Activated CD4-positive, alpha-beta T cell treated with anti-CD3 and anti-CD28 coated beads, Interleukin-2, amount 10 ng/mL, durations not matched to agents 7 days and 5 days (primary cell): ENCODE results near the gene PYCARD. TPM values are rescaled to one million over a fixed set of nuclear protein-coding genes. Genes with fewer than 3 reads are reported as not detected.
A peak's percentile ranks its signal among the peaks of the same experiment; 100 is the strongest.

Experiments used
- CTCF ChIA-PET: fragments of 350-600 bp; sonication (Branson Sonifier 250); formaldehyde crosslinking; loops from one replicate; lab custom pipeline; 2021; ENCODE audit warnings: antibody characterized with exemption; lab: Charles Lee
- POLR2A ChIA-PET: fragments of 350-600 bp; sonication (Branson Sonifier 250); formaldehyde crosslinking; loops from one replicate; lab custom pipeline; 2021; ENCODE audit warnings: antibody characterized with exemption; lab: Charles Lee
- DNase-seq: peaks from one replicate; pipeline ENCODE4 v3.0.0-alpha.2; 2020
- H3K27ac Mint-ChIP-seq: one replicate; pipeline ENCODE4 v1.8.0; 2021; ENCODE audit warnings: mild to moderate bottlenecking, moderate library complexity, mixed read lengths
- H3K27me3 Mint-ChIP-seq: one replicate; pipeline ENCODE4 v1.8.0; 2021; ENCODE audit warnings: mixed read lengths
- H3K36me3 Mint-ChIP-seq: one replicate; pipeline ENCODE4 v1.8.0; 2021; ENCODE audit warnings: low read depth, mixed read lengths
- H3K4me1 Mint-ChIP-seq: one replicate; pipeline ENCODE4 v1.8.0; 2021; ENCODE audit warnings: mixed read lengths
- H3K4me3 Mint-ChIP-seq: one replicate; pipeline ENCODE4 v1.8.0; 2021; ENCODE audit warnings: mild to moderate bottlenecking, moderate library complexity, mixed read lengths
- H3K9me3 Mint-ChIP-seq: one replicate; pipeline ENCODE4 v1.8.0; 2021; ENCODE audit warnings: mixed read lengths
- total RNA-seq, 2 experiments: library from RNA; stranded (reverse); gene quantifications; one replicate each; pipeline ENCODE4 v1.2.3, GENCODE V29; 2021

Gene PYCARD
- total RNA-seq, 2 experiments from 2014 or later = 66.8 to 68.0 TPM

DNA sequence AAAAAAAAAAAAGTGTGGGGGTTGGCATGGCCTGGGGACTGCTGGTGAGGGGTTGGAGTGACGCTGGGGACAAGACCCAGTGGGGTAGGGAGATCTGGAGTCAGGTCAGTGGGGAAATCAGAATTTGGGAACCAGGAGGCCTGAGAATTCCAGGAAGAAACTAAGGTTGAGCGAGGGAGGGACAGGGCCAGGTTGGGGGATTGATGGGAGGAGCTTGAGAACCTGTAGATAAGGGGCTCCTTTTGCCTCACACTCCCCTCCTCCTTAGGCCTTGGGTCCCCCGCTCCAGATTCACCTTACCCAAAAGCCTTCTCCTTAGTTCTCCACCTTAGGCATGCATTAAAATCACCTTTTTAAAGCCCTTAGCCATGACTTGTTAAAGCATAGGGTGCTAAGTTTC is 22.6 kb upstream of the PYCARD start:
- no peak for DNase-seq
- CTCF ChIA-PET = interaction anchor here (0.7 kb wide), 1 partner anchor 23 kb away, joined by 6 read pairs; no protein-coding TSS in a partner anchor
- Mint-ChIP-seq H3K4me3 (no peak overlapping the region), H3K9me3 (no peaks in the 10 kb centered on the region), H3K27me3 (peaks cover 15% of the 10 kb centered on the region), H3K27ac (no peak overlapping the region), H3K36me3 (no peaks in the 10 kb centered on the region), H3K4me1 (no peaks in the 10 kb centered on the region)
- POLR2A ChIA-PET = no interaction called here

- POLR2A ChIA-PET = no interaction called here
- Mint-ChIP-seq H3K27ac (no peak overlapping the region), H3K36me3 (no peaks in the 10 kb centered on the region), H3K27me3 (peaks cover 14% of the 10 kb centered on the region), H3K4me1 (no peaks in the 10 kb centered on the region), H3K4me3 (no peak overlapping the region), H3K9me3 (no peaks in the 10 kb centered on the region)
- no peak for DNase-seq
- CTCF ChIA-PET = interaction anchor here (0.7 kb wide), 1 partner anchor 36 kb away, joined by 3 read pairs; no protein-coding TSS in a partner anchor
Observed at GRCh38 chr16:31224092-31224955, 21.8 kb upstream of the PYCARD start.

DNA sequence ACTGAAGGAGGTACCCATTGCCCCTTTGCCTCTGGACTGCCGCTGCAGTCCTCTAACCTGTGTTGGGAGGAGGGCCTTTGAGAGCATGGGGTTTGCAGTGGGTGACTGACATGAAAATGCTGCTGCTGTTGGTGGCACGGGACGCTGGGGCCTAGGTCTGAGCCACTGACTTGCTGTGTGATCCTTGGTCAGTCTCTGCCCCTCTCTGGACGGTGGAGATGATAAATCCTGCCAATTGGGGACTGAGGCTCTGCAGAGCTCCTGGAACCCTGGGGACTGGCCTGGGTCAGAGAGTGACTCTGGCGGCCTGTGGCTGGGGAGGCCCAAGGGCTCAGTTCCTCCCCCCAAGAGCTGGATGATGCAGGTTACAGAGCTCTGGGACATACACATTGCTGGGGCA is 20.5 kb upstream of the PYCARD start:
- H3K27me3 Mint-ChIP-seq = peaks cover 21% of the 10 kb centered on the region
- no peaks in the 10 kb centered on the region for H3K9me3 Mint-ChIP-seq
- POLR2A ChIA-PET = no interaction called here
- H3K4me1 Mint-ChIP-seq = no peaks in the 10 kb centered on the region
- no peak overlapping the region for H3K27ac Mint-ChIP-seq
- DNase-seq = no peak
- H3K4me3 Mint-ChIP-seq = no peak overlapping the region
- CTCF ChIA-PET = interaction anchor here (0.9 kb wide), 1 partner anchor 16 kb away, joined by 3 read pairs; no protein-coding TSS in a partner anchor
- H3K36me3 Mint-ChIP-seq = no peaks in the 10 kb centered on the region

DNA sequence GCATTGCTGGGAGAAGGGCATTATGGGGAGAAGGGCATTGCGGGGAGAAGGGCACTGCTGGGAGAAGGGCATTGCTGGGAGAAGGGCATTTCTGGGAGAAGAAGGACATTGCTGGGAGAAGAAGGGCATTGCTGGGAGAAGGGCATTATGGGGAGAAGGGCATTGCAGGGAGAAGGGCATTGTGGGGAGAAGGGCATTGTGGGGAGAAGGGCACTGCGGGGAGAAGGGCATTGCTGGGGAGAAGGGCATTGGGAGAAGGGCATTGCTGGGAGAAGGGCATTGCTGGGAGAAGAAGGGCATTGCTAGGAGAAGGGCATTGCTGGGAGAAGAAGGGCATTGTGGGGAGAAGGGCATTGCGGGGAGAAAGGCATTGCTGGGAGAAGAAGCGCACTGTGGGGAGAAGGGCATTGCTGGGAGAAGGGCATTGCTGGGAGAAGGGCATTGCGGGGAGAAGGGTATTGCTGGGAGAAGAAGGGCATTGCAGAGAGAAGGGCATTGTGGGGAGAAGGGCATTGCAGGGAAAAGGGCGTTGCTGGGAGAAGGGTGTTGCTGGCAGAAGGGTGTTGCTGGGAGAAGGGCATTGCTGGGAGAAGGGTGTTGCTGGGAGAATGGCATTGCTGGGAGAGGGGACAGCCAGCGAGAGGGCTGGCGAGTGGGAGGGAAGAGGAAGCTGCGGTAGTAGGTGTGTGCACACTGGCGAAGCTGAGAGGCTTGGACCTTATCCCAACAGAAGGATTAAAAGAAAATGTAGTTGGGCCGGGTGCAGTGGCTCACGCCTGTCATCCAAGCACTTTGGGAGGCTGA is 19.0 kb upstream of the PYCARD start:
- DNase-seq = no peak
- Mint-ChIP-seq H3K36me3 (no peaks in the 10 kb centered on the region), H3K9me3 (no peaks in the 10 kb centered on the region), H3K27ac (no peak overlapping the region), H3K4me3 (no peak overlapping the region), H3K27me3 (peaks cover 31% of the 10 kb centered on the region), H3K4me1 (peaks cover 4% of the 10 kb centered on the region)
- ChIA-PET CTCF (no interaction called here), POLR2A (no interaction called here)

DNA sequence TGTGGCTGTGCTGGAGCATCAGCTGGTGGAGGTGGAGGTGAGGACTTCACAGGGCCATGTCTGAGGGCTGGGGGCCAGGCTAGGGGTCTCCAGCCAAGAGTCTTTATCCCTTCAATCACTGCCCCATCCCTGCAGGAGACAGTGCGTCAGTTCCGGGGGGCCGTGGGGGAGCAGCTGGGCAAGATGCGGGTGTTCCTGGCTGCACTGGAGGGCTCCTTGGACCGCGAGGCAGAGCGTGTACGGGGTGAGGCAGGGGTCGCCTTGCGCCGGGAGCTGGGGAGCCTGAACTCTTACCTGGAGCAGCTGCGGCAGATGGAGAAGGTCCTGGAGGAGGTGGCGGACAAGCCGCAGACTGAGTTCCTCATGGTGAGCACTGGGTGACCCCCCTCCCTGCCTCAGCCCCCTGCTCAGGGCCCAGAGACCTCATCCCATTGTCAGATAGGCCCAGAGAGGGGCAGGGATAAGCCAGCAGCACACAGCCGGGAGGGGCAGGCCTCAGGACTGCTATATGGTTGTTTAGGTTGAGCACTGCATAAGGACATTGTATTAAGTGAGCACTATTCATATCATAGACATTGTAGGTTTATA is 16.7 kb upstream of the PYCARD start:
- H3K4me3 Mint-ChIP-seq = no peak overlapping the region
- H3K27me3 Mint-ChIP-seq = peaks cover 48% of the 10 kb centered on the region
- H3K36me3 Mint-ChIP-seq = no peaks in the 10 kb centered on the region
- no peak overlapping the region for H3K27ac Mint-ChIP-seq
- no peaks in the 10 kb centered on the region for H3K9me3 Mint-ChIP-seq
- H3K4me1 Mint-ChIP-seq = peaks cover 17% of the 10 kb centered on the region
- DNase-seq = no peak
- ChIA-PET CTCF (interaction anchor here (0.6 to 1.8 kb wide), 2 partner anchors 15 to 87 kb away, joined by 3 to 4 read pairs; no protein-coding TSS in a partner anchor), POLR2A (no interaction called here)

- Mint-ChIP-seq H3K36me3 (no peaks in the 10 kb centered on the region), H3K27me3 (peaks cover 56% of the 10 kb centered on the region), H3K9me3 (no peaks in the 10 kb centered on the region), H3K4me3 (peak overlapping the region; percentile 40), H3K4me1 (peaks cover 20% of the 10 kb centered on the region), H3K27ac (no peak overlapping the region)
- CTCF ChIA-PET = interaction anchor here (0.6 to 2.2 kb wide), 8 partner anchors 10 to 403 kb away, joined by 3 to 12 read pairs (median 5); partner anchors contain the start of gene PYCARD
- POLR2A ChIA-PET = interaction anchor here (0.7 kb wide), 1 partner anchor 166 kb away, joined by 3 read pairs; no protein-coding TSS in a partner anchor
- DNase-seq = no peak
Observed at GRCh38 chr16:31217136-31217530, 14.6 kb upstream of the PYCARD start.

DNA sequence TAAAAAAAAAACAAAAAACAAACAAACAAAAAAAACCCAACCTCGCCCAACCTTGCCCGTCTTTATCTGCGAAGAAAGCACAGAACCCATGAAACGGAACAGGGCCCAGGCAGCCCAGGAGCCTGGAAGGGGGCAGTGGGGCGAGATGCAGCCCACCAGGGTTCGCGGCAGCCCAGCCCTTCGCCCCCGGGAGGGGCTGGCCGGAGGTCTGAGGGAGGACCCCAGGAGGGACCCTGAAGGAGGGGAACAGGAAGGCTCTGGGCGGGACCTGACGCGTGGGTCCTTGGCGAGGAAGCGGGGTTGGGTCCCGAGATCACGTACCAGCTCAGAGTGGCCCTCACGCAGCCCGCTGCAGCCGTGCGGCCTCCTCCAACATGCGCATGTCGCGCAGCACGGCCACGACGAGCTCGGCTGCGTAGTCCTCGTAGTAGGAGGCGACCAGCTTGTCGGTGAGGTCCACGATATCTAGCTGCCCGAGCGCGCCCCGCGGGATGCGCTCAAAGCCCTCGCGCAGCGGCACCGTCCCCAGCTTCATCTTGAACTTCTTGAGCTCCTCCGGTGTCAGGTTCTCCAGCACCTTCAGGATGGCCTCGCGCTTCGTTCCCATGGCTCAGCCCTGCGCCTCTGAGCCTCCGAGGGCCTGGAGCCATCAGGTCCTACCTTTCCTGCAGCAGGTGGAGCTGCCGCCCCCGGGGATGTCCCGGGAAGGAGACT is 14.0 kb upstream of the PYCARD start, which contains the start of gene PYDC1:
Gene PYDC1, minus strand, starts transcription at position 714 of the 714 bp plus-strand sequence. Its CDS starts 107 bp downstream, at position 607.
- ChIA-PET CTCF (interaction anchor here (0.6 to 2.2 kb wide), 12 partner anchors 9 to 403 kb away, joined by 3 to 12 read pairs (median 4); partner anchors contain the start of gene PYCARD), POLR2A (interaction anchor here (0.7 kb wide), 1 partner anchor 166 kb away, joined by 3 read pairs; no protein-coding TSS in a partner anchor)
- Mint-ChIP-seq H3K27ac (no peak within 1 kb of the TSS), H3K36me3 (no peaks in the 10 kb centered on the region), H3K9me3 (no peaks in the 10 kb centered on the region), H3K4me3 (peak within 1 kb of the TSS; percentile 40), H3K4me1 (peaks cover 25% of the 10 kb centered on the region), H3K27me3 (peaks cover 53% of the 10 kb centered on the region)
- no peak for DNase-seq

DNA sequence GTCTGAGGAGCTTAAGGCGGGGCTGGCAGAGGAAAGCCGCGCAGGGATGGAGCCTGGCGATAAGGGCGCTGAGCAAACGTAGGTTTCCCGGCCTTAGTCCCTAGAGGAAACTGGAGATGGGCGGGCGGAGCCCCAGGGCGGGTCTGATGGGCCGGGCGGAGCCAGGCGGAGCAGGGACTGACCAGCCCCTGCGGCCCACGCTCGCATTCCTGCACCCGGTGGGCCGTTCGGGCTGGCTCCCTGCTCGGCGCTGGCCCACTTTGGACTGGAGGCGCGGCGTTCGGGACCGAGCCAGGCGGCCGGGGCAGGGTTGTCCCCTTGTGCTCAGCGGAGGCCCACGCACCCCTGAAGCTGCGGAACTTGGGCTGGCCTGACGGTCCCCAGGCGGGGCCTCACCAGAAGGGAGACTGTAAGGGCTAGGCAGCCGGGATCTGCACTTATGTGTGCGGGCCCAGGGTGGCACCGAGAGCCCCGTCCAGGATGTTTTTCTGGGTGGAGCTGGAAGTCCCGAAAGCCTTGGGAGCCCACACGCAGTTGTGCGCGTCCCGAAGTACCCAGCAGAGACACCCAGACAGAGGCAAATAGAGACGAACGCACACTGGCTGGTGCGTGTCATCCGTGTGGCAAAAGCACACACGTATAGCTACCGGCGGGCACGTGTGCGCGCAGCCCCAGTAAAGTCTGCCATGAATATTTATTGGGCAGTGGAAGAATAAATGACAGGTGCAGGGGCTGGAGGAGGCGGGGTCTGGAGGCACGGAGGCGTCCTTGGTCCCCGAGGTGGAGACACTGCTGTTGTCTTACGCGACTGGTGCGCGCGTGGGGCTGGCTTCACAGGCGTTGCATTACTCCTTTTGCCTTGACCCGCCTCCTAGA is 13.0 kb upstream of the PYCARD start:
- POLR2A ChIA-PET = no interaction called here
- peaks cover 43% of the 10 kb centered on the region for H3K27me3 Mint-ChIP-seq
- H3K9me3 Mint-ChIP-seq = no peaks in the 10 kb centered on the region

GRCh38 chr16:31214708-31215286 is 12.2 kb upstream of the PYCARD start:
- H3K27ac Mint-ChIP-seq = no peak overlapping the region
- peaks cover 43% of the 10 kb centered on the region for H3K27me3 Mint-ChIP-seq
- H3K4me3 Mint-ChIP-seq = no peak overlapping the region
- H3K4me1 Mint-ChIP-seq = peaks cover 34% of the 10 kb centered on the region
- H3K9me3 Mint-ChIP-seq = no peaks in the 10 kb centered on the region
- CTCF ChIA-PET = interaction anchor here (0.6 to 1.6 kb wide), 4 partner anchors 11 to 193 kb away, joined by 3 to 6 read pairs (median 3); no protein-coding TSS in a partner anchor
- POLR2A ChIA-PET = no interaction called here
- H3K36me3 Mint-ChIP-seq = no peaks in the 10 kb centered on the region
- no peak for DNase-seq

More for the DNA sequence above, 13.0 kb upstream of the PYCARD start:
- H3K36me3 Mint-ChIP-seq = no peaks in the 10 kb centered on the region
- H3K4me3 Mint-ChIP-seq = peak overlapping the region; percentile 43
- DNase-seq = no peak
- peaks cover 29% of the 10 kb centered on the region for H3K4me1 Mint-ChIP-seq
- CTCF ChIA-PET = interaction anchor here (0.6 to 2.1 kb wide), 9 partner anchors 8 to 192 kb away, joined by 3 to 12 read pairs (median 3); partner anchors contain the start of gene PYCARD
- no peak overlapping the region for H3K27ac Mint-ChIP-seq

DNA sequence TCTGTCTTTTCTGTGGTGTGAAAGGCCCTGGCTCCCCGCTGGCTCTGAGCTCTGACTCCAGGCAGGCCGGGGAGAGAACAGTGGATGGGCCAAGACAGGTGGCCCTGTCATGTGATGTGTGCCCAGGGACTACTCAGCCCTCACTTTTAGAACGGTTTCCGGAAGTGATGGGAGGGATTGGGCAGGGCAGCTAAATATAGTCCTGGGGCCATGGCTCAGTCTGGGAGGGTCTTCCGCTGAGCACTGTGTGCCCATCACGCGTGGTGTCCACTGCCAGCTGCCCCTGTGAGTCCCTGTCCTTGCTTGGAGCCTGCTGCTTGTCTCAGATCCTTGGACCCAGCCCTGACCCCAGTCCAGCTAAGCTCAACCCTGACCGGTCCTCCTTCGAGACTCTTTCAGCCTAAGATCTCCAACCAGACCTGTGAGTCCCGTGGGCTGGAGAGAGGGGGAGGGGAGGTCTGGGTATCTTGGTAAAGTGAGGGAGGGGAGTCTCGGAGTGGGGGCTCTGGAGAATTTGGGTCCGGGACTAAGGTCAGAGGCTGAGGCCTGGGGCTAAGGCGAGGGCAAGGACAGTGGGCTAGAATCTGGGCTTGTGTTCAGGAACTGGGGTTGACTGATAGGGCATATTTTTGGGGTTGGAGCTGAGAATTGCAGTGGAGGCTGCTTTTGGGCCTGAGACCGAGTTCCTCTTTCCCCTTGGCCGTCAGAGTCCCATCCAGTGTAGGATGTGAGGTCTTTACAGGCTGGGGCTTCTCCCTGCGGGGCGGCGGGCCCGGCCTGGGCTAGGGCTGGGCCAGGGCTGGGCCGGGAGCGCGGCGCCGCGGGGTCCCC is 11.5 kb upstream of the PYCARD start, which contains the start of gene TRIM72:
Gene TRIM72, plus strand, starts transcription at position 243 of the 831 bp plus-strand sequence. CDS start 620 bp downstream, outside the sequence.
- no peaks in the 10 kb centered on the region for H3K9me3 Mint-ChIP-seq
- ChIA-PET POLR2A (no interaction called here), CTCF (interaction anchor here (0.6 to 1.6 kb wide), 4 partner anchors 9 to 194 kb away, joined by 3 to 6 read pairs (median 4); no protein-coding TSS in a partner anchor)
- peaks cover 42% of the 10 kb centered on the region for H3K27me3 Mint-ChIP-seq
- H3K4me3 Mint-ChIP-seq = no peak within 1 kb of the TSS
- H3K4me1 Mint-ChIP-seq = peaks cover 34% of the 10 kb centered on the region
- H3K36me3 Mint-ChIP-seq = no peaks in the 10 kb centered on the region
- H3K27ac Mint-ChIP-seq = no peak within 1 kb of the TSS
- DNase-seq = no peak
